ENCODE data around the gene PSMD6.

PSMD6 gene

DNA sequence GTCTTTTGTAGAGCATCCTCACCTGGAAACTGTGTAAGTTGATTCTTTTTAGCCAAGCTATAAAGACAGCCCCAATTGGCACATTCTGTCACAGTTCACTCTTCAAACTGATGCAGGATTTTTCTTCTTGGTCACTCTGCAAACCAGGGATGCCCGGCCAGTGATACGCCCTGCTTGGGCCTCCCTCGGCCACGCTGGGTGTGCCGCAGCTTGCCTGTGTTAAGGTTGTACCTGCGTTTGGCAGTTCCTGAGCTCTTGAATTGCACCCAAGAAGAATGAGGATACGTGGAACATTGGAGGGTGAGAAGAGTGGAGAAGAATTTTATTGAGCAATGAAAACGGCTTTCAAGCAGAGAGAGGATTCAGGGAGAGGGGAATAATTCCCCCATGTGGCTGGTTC lies 49.9 kb downstream of the PSMD6 start:
- DNase-seq (ENCODE audit: low read depth) = no peak
- TF ChIP-seq CTCF (IDR thresholded peaks at IDR 0.05; ENCODE audit: control insufficient read depth, extremely low read depth, insufficient read depth) = no peak

GRCh38 chr3:63972987-63973386 lies 50.3 kb downstream of the PSMD6 start:
- no peak for TF ChIP-seq CTCF (IDR thresholded peaks at IDR 0.05; ENCODE audit: control insufficient read depth, extremely low read depth, insufficient read depth)
- DNase-seq (ENCODE audit: low read depth) = no peak
- H3K4me3 ChIP-seq (ENCODE audit: low read depth, low read length) = no peak overlapping the region

More for the DNA sequence above, 49.9 kb downstream of the PSMD6 start:
- H3K4me3 ChIP-seq (ENCODE audit: low read depth, low read length) = no peak overlapping the region

DNA sequence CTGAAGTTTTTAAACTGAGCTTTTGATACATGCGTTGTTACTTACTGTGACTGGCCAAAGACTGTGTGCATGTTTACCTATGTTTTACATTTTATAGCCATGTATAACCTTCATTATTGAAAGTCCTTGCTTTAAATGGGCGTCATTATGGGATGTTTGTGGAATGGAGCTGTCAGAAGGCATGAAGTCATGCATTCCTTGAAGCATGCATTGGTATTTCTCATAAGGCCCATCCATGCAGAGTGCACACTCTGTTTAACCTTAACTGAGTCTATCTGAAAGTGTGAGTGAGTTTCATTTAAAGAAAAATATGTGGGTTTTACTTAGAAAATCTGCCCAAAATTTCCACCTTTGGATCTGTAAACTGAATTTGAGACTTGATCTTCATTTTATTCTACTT lies 51.1 kb downstream of the PSMD6 start:
- no peak for TF ChIP-seq CTCF (IDR thresholded peaks at IDR 0.05; ENCODE audit: control insufficient read depth, extremely low read depth, insufficient read depth)
- no peak for DNase-seq (ENCODE audit: low read depth)
- no peak overlapping the region for H3K4me3 ChIP-seq (ENCODE audit: low read depth, low read length)

DNA sequence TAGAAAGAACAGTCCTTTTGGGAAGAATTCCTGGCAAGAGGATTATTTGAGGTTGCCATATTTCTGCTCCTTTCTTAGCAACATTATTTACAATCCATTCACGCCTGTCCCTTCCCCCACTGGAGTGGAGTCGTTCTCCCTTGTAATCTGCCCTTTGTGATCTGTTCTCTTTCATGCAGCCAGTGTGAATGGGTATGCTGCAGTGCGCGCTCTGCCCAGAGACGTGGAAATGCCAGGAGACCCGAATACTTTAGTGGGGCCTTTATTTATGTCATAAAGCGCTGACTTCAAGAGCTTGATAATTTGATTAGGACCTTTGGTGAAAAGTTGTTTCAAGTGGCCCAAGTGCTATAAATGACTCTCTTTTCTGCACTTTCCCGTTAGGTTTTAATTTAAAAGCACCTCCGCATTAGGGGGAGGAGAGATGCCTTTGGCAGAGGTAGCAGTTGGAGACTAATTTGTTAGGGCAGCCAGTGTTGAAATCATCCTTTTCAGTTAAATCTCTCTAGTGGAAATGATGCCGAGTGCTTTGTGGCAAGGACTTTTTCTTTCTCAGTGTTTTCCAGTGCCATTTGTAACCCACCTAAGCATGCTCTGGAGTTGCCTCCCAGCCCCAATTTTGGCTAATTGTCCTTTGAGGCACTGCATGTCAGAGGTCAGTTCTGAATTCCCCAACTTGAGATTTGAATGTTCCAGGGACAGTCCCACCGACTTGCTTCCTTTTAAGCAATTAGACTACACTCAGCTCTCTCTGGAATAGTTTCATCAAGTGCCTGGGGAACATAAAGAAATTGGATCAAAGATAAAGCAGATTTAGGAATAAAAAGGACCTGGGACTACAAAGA lies 52.4 kb downstream of the PSMD6 start:
- no peak overlapping the region for H3K4me3 ChIP-seq (ENCODE audit: low read depth, low read length)
- no peak for TF ChIP-seq CTCF (IDR thresholded peaks at IDR 0.05; ENCODE audit: control insufficient read depth, extremely low read depth, insufficient read depth)
- no peak for DNase-seq (ENCODE audit: low read depth)

DNA sequence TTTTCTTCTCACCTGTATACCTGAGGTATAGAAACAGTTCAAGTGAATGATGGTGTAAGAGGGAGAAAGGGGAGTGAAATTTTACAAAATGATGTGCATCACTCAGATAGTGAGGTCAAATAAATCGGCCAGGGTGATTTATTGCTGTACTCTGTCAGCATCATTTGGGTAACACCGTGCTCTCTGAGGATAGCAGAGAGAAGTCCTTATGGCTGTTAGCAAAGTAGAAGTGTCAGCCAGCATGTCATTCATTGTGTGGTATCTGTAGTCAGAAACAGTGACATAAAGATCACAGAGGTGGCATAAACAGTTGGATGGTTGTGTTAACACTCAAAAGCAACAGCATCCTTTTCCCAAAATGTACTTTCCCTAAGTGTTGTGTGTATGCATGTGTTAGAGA lies 53.4 kb downstream of the PSMD6 start:
- H3K4me3 ChIP-seq (ENCODE audit: low read depth, low read length) = no peak overlapping the region
- TF ChIP-seq CTCF (IDR thresholded peaks at IDR 0.05; ENCODE audit: control insufficient read depth, extremely low read depth, insufficient read depth) = no peak
- no peak for DNase-seq (ENCODE audit: low read depth)

DNA sequence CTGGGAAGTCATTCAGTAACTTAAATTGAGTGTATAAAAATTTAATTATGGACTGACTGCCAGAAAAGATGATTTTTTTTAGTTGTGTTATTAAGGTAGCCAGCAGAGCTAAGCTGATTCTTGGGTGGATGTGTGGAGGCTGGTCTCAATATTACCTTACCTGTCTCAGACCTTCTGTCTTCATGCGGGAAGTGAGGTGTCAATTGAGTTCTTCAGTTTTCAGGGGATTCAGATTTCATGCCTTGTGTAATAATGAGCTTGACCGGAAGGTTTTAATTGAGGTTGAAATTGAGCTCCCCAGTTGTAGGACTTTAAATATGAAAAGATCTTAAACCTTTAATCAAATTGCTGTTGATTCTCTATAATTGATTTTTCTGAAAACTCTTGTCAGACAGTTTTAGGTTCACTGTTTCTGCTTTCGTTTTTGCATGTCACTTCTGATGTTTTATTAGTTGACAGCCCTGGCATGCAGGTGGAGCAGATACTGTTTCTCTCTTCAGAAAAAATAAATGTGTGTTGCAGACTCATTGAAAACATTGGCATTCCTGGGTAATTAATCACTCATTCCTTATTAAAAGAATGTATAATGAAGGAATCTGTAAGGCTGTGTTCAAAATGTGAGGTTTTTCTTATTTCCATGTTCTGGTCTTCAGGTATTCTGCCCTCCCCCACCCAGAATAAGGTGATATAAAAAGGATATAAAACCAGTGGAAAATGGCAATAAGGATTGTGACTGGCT lies 54.5 kb downstream of the PSMD6 start:
- DNase-seq (ENCODE audit: low read depth) = no peak
- TF ChIP-seq CTCF (IDR thresholded peaks at IDR 0.05; ENCODE audit: control insufficient read depth, extremely low read depth, insufficient read depth) = no peak
- no peak overlapping the region for H3K4me3 ChIP-seq (ENCODE audit: low read depth, low read length)
